Right cardiac atrium (tissue), 5 donors: ENCODE results near the gene EHBP1L1. TPM values are rescaled to one million over a fixed set of nuclear protein-coding genes. Genes with fewer than 3 reads are reported as not detected.
A peak's percentile ranks its signal among the peaks of the same experiment; 100 is the strongest.

Source experiments
- ATAC-seq, 2 donors: fragments of 200-7000 bp; cut with Tn5 transposase; one replicate each; pipeline versions ENCODE4 v1.8.0 to v1.9.1; 2020; ENCODE audit warnings: moderate library complexity in 2 of 2, mild to moderate bottlenecking in 1 of 2
- DNase-seq, 3 donors: peaks; one replicate each; pipeline ENCODE4 v3.0.0-alpha.2; 2020
- H3K27ac ChIP-seq: one replicate; pipeline ENCODE4 v1.5.1; 2013; ENCODE audit warnings: mild to moderate bottlenecking, low read length, control low read depth, moderate library complexity
- H3K27me3 ChIP-seq: one replicate; pipeline ENCODE4 v1.6.1; 2013; ENCODE audit not compliant: control insufficient read depth, insufficient read depth
- H3K4me1 ChIP-seq: one replicate; pipeline ENCODE4 v1.6.1; 2013; ENCODE audit warnings: low read length; ENCODE audit not compliant: control insufficient read depth, insufficient read depth
- H3K4me3 ChIP-seq: one replicate; pipeline ENCODE4 v1.5.1; 2013; ENCODE audit warnings: low read length, control low read depth
- H3K9me3 ChIP-seq: one replicate; pipeline ENCODE4 v1.6.1; 2013; ENCODE audit warnings: low read length; ENCODE audit not compliant: control insufficient read depth
- WGBS: extraction: QIAGEN DNeasy Blood & Tissue Kit; methylation state at CpG from one replicate; pipeline ENCODE4 v1.1.7; 2013; 5-methylcytosine and 5-hydroxymethylcytosine counted together
- intact Hi-C, 4 donors: fragments of 100-400 bp; cut with DNase I; formaldehyde crosslinking; loops; one replicate each; pipeline versions ENCODE4 v1.11.0 to v1.14.0; 2022 to 2023
- polyA plus RNA-seq: library from polyadenylated mRNA; stranded (reverse); fragments of 200-250 nt; gene quantifications from one replicate; pipeline ENCODE4 v1.2.3, GENCODE V29; 2013
- total RNA-seq, 4 donors: library from RNA; stranded (reverse); fragmentation: NEBNext Ultra II Directional; extraction: Animal tissue kit (Norgen Biotek cat#: 25700); gene quantifications; one replicate each; pipeline ENCODE4 v1.2.1, GENCODE V29; 2021
- donor health status: healthy with polysubstance abuse.
- donor health status: DM: no; HTN: yes; CAD: no.
- donor health status: DM: no; HTN: no; CAD: no.
- donor health status: DM: no; HTN: yes; CAD: no; lungs with severe emphysema.
- donor health status: DM: yes; HTN: yes; CAD: no.

EHBP1L1 gene
- total and polyA plus RNA-seq, 5 donors = 35.7 to 80.2 (median 46.4) TPM

GRCh38 chr11:65537620-65538231 is 38.1 kb upstream of the EHBP1L1 start:
- H3K27ac ChIP-seq = no peak overlapping the region
- 72% methylated on average over 18 of the region's 18 CpGs for whole genome bisulfite sequencing
- intact Hi-C loops = no loop called here
- H3K9me3 ChIP-seq = no peaks in the 10 kb centered on the region
- no peak overlapping the region for H3K4me3 ChIP-seq
- H3K4me1 ChIP-seq = peaks cover 6% of the 10 kb centered on the region
- DNase-seq (peak; percentile 17 to 65 (median 51)), ATAC-seq (no peak)
- H3K27me3 ChIP-seq = no peaks in the 10 kb centered on the region

- intact Hi-C loops = no loop called here
- WGBS = 82% methylated on average over 43 of the region's 43 CpGs
- ATAC-seq = no peak
Observed at GRCh38 chr11:65538232-65538914, 37.5 kb upstream of the EHBP1L1 start.

GRCh38 chr11:65538915-65539743 is 36.7 kb upstream of the EHBP1L1 start:
- Histone ChIP-seq H3K9me3 (no peaks in the 10 kb centered on the region), H3K27me3 (no peaks in the 10 kb centered on the region), H3K4me1 (peaks cover 6% of the 10 kb centered on the region), H3K4me3 (no peak overlapping the region), H3K27ac (no peak overlapping the region)
- ATAC-seq = no peak
- WGBS = 83% methylated on average over 92 of the region's 92 CpGs
- intact Hi-C loops = no loop called here
- DNase-seq = peak in 2 of 3 donors; percentile 64 to 67

More at GRCh38 chr11:65538232-65538914, 37.5 kb upstream of the EHBP1L1 start:
- Histone ChIP-seq H3K4me3 (no peak overlapping the region), H3K27ac (no peak overlapping the region), H3K4me1 (peaks cover 6% of the 10 kb centered on the region), H3K27me3 (no peaks in the 10 kb centered on the region), H3K9me3 (no peaks in the 10 kb centered on the region)
- DNase-seq = peak; percentile 19 to 68 (median 67)

- Histone ChIP-seq H3K27ac (peak overlapping the region; percentile 79), H3K27me3 (no peaks in the 10 kb centered on the region), H3K9me3 (no peaks in the 10 kb centered on the region), H3K4me3 (peak overlapping the region; percentile 36), H3K4me1 (peaks cover 6% of the 10 kb centered on the region)
- ATAC-seq = no peak
- DNase-seq = no peak
- WGBS = 22% methylated on average over 60 of the region's 60 CpGs
- intact Hi-C loops = loop anchor here in 3 of 4 donors (5.0 to 10.0 kb wide), 2 partner anchors 52 to 65 kb away; no protein-coding TSS in a partner anchor
Observed at GRCh38 chr11:65539744-65540289, 36.0 kb upstream of the EHBP1L1 start.

- Histone ChIP-seq H3K4me3 (peak overlapping the region; percentile 36), H3K9me3 (no peaks in the 10 kb centered on the region), H3K27ac (peak overlapping the region; percentile 90), H3K27me3 (no peaks in the 10 kb centered on the region), H3K4me1 (peaks cover 6% of the 10 kb centered on the region)
- intact Hi-C loops = loop anchor here in 3 of 4 donors (5.0 to 10.0 kb wide), 2 partner anchors 52 to 64 kb away; no protein-coding TSS in a partner anchor
- ATAC-seq = peak; percentile 90 to 93
- DNase-seq = peak; percentile 91 to 97 (median 96)
- under 1% methylated on average over 78 of the region's 78 CpGs for WGBS
Observed at GRCh38 chr11:65540290-65541092, 35.4 kb upstream of the EHBP1L1 start.

- peak overlapping the region; percentile 36 for H3K4me3 ChIP-seq
- 38% methylated on average over 18 of the region's 18 CpGs for WGBS
- intact Hi-C loops = loop anchor here in 3 of 4 donors (5.0 to 10.0 kb wide), 2 partner anchors 51 to 63 kb away; no protein-coding TSS in a partner anchor
Observed at GRCh38 chr11:65541093-65541982, 34.5 kb upstream of the EHBP1L1 start.

GRCh38 chr11:65542738-65543390 is 33.0 kb upstream of the EHBP1L1 start:
- Histone ChIP-seq H3K27ac (no peak overlapping the region), H3K4me3 (no peak overlapping the region), H3K4me1 (peaks cover 6% of the 10 kb centered on the region), H3K9me3 (no peaks in the 10 kb centered on the region), H3K27me3 (no peaks in the 10 kb centered on the region)
- ATAC-seq (no peak), DNase-seq (no peak)
- WGBS = 91% methylated on average over 3 of the region's 3 CpGs
- intact Hi-C loops = loop anchor here in 3 of 4 donors (5.0 to 10.0 kb wide), 2 partner anchors 49 to 62 kb away; no protein-coding TSS in a partner anchor

More at GRCh38 chr11:65541093-65541982, 34.5 kb upstream of the EHBP1L1 start:
- Histone ChIP-seq H3K27ac (peak overlapping the region; percentile 90), H3K4me1 (peaks cover 6% of the 10 kb centered on the region), H3K9me3 (no peaks in the 10 kb centered on the region), H3K27me3 (no peaks in the 10 kb centered on the region)
- DNase-seq (peak in 1 of 3 donors; percentile 55), ATAC-seq (peak in 1 of 2 donors; percentile 0)

- no peak overlapping the region for H3K27ac ChIP-seq
- DNase-seq (no peak), ATAC-seq (no peak)
- H3K4me1 ChIP-seq = peaks cover 3% of the 10 kb centered on the region
- 80% methylated on average over 4 of the region's 4 CpGs for WGBS
- no peaks in the 10 kb centered on the region for H3K27me3 ChIP-seq
- intact Hi-C loops = loop anchor here in 2 of 4 donors (10.0 kb wide), 1 partner anchor 59 kb away; no protein-coding TSS in a partner anchor
- H3K4me3 ChIP-seq = no peak overlapping the region
- H3K9me3 ChIP-seq = no peaks in the 10 kb centered on the region
Observed at GRCh38 chr11:65545853-65546216, 30.0 kb upstream of the EHBP1L1 start.
